Astrocyte of the hippocampus (primary cell): ENCODE measurements around the gene CPNE1.
"Not testable (repeated sequence)": the region's sequence is repeated elsewhere in the genome, so short reads cannot be mapped to it uniquely, and the experiment has no call there.

ENCODE experiments used
- DNase-seq: peaks from one replicate; pipeline ENCODE4 v3.0.0; 2011; ENCODE audit warnings: low read depth, low spot score

CPNE1 gene

GRCh38 chr20:35664466-35665206 lies at the start of gene CPNE1, which contains the start of gene RBM12:
Gene CPNE1, minus strand, starts transcription at chr20:35664900. Its CDS starts 31,977 bp downstream, at chr20:35632923.
Gene RBM12, minus strand, starts transcription at chr20:35664900. Its CDS starts 9,578 bp downstream, at chr20:35655322.
- peak; percentile 97 for DNase-seq

GRCh38 chr20:35714127-35714526 lies 49.4 kb upstream of the CPNE1 start:
- DNase-seq: no peak

- not testable (repeated sequence) for DNase-seq
These were observed 48.4 kb upstream of the CPNE1 start for GRCh38 chr20:35713120-35713519.

GRCh38 chr20:35711588-35712209 lies 47.0 kb upstream of the CPNE1 start:
- no peak for DNase-seq

GRCh38 chr20:35710884-35711587 lies 46.3 kb upstream of the CPNE1 start:
- DNase-seq: no peak

GRCh38 chr20:35710039-35710438 lies 45.3 kb upstream of the CPNE1 start:
- DNase-seq: no peak

- no peak for DNase-seq
These were observed 44.6 kb upstream of the CPNE1 start for GRCh38 chr20:35709259-35709658.

- DNase-seq: no peak
These were observed 43.8 kb upstream of the CPNE1 start for GRCh38 chr20:35708502-35708901.

GRCh38 chr20:35706591-35707529 lies 42.2 kb upstream of the CPNE1 start:
- not testable (repeated sequence) for DNase-seq

GRCh38 chr20:35705894-35706293 lies 41.2 kb upstream of the CPNE1 start:
- not testable (repeated sequence) for DNase-seq

GRCh38 chr20:35704514-35705261 lies 40.0 kb upstream of the CPNE1 start:
- DNase-seq: no peak

GRCh38 chr20:35702824-35703695 lies 38.4 kb upstream of the CPNE1 start:
- no peak for DNase-seq

GRCh38 chr20:35702051-35702823 lies 37.5 kb upstream of the CPNE1 start:
- no peak for DNase-seq

- no peak for DNase-seq
These were observed 36.0 kb upstream of the CPNE1 start for GRCh38 chr20:35700625-35701148.

GRCh38 chr20:35699957-35700624 lies 35.4 kb upstream of the CPNE1 start:
- DNase-seq: no peak

GRCh38 chr20:35699127-35699956 lies 34.6 kb upstream of the CPNE1 start, which contains the start of the genes NFS1 and ROMO1:
Gene NFS1, minus strand, starts transcription at chr20:35699352. Its CDS starts 64 bp downstream, at chr20:35699288.
Gene ROMO1, plus strand, starts transcription at chr20:35699405. Its CDS starts 228 bp downstream, at chr20:35699633.
- DNase-seq: peak; percentile 95
